ENCODE measurements around the gene UBAP1L.
"Not testable (repeated sequence)": the region's sequence is repeated elsewhere in the genome, so short reads cannot be mapped to it uniquely, and the experiment has no call there.

The UBAP1L gene

DNA sequence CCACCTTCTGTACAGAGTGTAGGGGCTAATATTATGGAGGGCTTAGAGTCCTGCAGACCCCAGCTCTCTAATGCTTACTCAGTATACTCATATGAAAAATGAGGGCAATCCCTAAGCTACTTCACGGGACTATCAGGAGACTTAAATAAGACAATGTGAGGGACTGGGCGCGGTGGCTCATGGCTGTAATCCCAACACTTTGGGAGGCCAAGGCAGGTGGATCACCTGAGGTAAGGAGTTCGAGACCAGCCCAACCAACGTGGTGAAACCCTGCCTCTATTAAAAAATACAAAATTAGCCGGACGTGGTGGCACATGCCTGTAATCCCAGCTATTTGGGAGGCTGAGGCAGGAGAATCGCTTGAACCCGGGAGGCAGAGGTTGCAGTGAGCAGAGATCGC is 15.2 kb downstream of the UBAP1L start:
- DNase-seq (ENCODE audit: low spot score) = not testable (repeated sequence)

DNA sequence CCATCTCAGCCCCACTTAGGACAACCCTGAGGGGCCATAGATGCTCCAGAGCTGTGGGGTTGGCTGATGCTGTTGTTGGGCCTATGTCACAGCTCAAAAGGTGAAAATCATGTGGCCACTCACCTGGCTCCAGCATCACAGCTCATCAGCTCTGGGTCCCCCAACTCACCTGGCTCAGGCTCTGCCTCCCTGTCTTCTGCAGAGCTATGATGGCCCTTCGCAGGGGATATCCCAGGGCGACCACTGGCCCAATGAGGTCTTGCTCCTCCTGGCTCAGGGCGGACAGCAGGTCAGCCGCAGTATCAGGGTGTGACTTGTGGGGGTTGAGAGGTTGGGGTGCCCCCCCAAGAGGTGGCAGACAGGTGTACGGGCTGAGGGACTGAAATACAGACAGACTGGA is 15.7 kb downstream of the UBAP1L start:
- DNase-seq (ENCODE audit: low spot score) = no peak

GRCh38 chr15:65097651-65098263 is 17.2 kb downstream of the UBAP1L start:
- DNase-seq (ENCODE audit: low spot score) = no peak

- no peak for DNase-seq (ENCODE audit: low spot score)
Measured at GRCh38 chr15:65096481-65097385, 18.3 kb downstream of the UBAP1L start.

DNA sequence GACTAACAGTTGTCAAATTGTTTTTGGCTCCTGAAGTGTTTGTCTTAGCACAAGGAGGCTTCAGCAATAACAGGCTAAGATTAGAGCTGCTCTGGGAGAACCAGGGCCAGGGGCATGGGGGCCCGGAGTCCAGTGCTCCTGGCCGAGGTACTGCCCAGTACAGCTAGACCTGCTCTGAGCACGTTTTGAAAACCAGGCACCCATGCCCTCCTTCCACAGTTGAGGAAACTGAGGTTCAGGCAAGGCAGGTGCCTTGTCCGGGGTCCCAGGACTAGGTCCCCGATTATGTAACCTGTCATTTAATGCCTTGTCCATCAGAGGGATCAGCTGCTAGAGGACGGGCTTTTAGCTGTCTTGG is 19.3 kb downstream of the UBAP1L start:
- no peak for DNase-seq (ENCODE audit: low spot score)

DNA sequence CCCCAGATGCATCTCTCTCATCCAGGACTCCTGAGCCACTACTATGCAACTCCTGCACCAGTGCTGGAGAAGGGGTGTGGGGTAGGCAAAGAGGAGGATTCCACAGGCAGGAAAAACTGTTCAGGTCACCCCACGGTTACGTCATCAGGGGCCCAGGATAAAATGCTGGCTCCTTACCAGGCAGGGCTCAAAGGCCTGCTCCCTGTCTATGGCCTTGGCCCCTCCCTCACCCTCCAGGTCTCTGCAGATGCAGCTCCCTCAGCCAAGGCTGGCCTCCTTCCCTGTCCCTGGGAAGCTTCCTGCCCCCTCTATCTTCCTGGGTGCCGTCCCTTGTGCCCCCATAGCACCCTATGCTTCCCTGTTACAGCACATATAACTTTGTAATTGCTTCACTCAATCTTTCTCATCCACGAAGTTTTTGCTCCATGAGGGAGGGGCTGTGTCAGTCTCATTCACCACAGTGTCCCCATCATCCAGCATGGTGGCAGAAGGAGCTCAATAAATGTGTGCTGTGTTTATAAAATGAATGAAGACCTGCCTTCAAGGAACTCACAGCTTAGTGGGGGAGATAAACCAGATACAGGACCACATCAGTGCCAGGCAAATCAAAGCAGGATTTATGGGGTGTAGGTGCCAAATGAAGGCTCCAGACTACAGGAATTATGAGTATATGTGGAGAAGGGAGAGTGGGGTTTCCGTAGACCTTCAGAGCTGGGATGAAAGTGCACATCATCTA is 19.8 kb downstream of the UBAP1L start:
- DNase-seq (ENCODE audit: low spot score) = no peak

GRCh38 chr15:65094294-65094995 is 20.6 kb downstream of the UBAP1L start:
- DNase-seq (ENCODE audit: low spot score) = no peak

GRCh38 chr15:65093793-65094170 is 21.2 kb downstream of the UBAP1L start:
- not testable (repeated sequence) for DNase-seq (ENCODE audit: low spot score)

- no peak for DNase-seq (ENCODE audit: low spot score)
Measured at GRCh38 chr15:65092911-65093792, 21.8 kb downstream of the UBAP1L start.

DNA sequence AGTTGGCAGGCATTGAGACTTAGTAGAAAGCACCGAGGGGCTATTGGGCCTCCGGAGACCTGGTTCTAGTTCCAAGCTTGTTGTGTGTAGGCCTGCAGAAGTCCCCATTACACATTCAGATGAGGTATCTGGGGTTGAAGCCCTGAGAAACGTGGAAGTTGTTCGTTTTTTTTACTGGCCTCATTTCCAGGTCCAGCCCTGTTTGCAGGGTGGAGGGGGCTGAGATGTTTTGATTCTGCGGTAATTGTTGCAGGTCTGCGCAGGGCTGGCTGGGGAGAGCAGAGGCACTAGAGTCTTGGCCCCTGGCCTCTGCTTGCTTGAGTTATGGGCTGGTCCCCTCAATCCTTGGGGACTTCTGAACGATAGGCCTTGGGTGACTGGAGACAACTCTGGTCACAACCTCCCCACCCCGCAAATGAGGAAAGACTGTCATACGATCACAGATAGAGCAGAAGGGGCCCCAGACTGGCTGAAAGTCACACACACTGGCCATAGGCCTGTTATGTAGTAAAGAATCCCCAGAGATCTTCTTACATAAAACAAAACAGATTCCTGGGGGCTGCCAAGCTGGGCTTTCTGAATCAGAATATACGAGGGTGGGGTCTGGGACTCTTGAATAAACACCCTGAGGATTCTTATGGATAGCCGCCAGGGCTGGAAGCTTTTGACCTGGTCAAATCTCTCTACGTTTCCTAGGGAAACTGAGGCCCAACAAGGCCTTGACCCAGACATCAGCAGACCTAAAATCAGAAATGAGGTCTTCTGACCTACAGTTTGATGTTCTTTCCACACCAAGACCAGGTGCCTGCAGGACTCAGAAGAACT is 22.8 kb downstream of the UBAP1L start:
- no peak for DNase-seq (ENCODE audit: low spot score)

- no peak for DNase-seq (ENCODE audit: low spot score)
Measured at GRCh38 chr15:65089206-65089824, 25.7 kb downstream of the UBAP1L start.

GRCh38 chr15:65088643-65089021 is 26.4 kb downstream of the UBAP1L start:
- no peak for DNase-seq (ENCODE audit: low spot score)

- peak; percentile 32 for DNase-seq (ENCODE audit: low spot score)
Measured at GRCh38 chr15:65087873-65088642, 26.9 kb downstream of the UBAP1L start.

DNA sequence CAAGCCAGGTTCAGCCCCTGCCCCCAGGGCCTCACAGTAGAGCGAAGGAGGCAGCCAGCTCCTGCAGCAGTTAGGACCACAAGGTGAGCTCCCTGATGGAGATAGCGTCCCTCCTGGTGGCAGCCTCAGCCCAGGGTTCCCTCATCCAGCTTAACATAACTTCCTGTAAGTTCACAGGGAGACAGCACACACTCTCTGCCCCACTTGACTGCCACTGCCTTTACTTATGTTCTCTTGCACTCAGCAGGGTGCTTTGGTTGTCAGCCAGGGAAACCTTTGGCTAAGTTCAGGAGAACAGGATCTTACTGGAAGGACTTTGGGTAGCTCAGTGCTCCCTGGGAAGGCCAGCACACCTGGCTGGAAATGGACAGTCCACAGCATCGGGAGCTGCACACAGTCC is 27.6 kb downstream of the UBAP1L start:
- DNase-seq (ENCODE audit: low spot score) = no peak

DNA sequence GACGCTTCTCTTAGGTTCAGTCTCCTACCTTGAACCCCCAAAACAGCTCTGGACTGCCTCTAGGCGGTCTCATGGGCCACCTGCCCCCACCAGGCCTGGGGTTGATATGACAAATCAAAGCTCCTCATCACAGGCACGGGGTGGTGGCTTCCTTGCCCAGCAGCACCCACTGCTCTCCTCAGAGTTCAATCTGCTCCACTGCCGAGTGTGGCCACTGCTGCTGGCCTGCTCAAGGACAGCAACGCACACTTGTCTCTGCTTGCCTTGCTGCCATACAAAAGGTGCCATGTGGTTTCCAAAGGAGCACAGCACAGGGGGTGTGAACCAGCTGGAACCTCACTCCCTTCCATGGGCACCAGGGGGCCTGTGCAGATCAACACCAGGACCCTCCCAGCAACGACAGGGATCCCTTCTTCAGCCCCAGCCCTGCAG is 28.3 kb downstream of the UBAP1L start:
- DNase-seq (ENCODE audit: low spot score) = no peak

- no peak for DNase-seq (ENCODE audit: low spot score)
Measured at GRCh38 chr15:65085990-65086679, 28.9 kb downstream of the UBAP1L start.

DNA sequence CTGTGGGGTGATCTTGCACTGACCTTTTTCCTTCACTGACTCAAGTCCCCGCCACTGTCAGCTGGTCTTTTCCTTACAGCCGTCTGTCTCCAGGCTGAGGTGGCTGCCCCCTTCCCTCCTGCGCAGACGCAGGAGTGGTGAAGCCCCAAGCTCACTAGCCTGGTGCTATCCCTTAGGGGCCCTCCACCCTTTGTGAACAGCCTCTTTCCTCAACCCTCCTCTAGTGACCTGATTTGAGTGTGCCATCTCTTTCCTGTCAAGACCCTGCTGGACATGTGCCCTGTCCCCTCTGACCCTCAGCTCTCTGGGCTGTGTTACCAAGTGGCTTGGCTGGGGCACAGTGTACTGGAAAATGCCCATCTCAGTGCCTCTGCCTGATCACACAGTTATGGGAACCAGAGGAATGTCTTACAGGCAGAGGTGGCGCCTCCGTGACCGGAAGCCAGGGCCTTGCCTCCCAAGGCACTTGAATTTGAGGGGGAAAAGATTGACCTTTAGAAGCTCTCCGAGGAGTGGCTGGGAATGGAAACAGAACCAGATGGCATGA is 29.7 kb downstream of the UBAP1L start:
- DNase-seq (ENCODE audit: low spot score) = no peak

- no peak for DNase-seq (ENCODE audit: low spot score)
Measured at GRCh38 chr15:65084500-65085206, 30.3 kb downstream of the UBAP1L start.

Data from globus pallidus (tissue), 1 donor.